GM18858 (cell line): ENCODE data around the gene TPSD1.
"Not testable (repeated sequence)": the region's sequence is repeated elsewhere in the genome, so short reads cannot be mapped to it uniquely, and the experiment has no call there.

Experiments used
- ATAC-seq: cut with Tn5 transposase; IDR thresholded peaks from one replicate; pipeline ENCODE4 v1.9.1; 2021; ENCODE audit not compliant: unreplicated experiment

The TPSD1 gene

DNA sequence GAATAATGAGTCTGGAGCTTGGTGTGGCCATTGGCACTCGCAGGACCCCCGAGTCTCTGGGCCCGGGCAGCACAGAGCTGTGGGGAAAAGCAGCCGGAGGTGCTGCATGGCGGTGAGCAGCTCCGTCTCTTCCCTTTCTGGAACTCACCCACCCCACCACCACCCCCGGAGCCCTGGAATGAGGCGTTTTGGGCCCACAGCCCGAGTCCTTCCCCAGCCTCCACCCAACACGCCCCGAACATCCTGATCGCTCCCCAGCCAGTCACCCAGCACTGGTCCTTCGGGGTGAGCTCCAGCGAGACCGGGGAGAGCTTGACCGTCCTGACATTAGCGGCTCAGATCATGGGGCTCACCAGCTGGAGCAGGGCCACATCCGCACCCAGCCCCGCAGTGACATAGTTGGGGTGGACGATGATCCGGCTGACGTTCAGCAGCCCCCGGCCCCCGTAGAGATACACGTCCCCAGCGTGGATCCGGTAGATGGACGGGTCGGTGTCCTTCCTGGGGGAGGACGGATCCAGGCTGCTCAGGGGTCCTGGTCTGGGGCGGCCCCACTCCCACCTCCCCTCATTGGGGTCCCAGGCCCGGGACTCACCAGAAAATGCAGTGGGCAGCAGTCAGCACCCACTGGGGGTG is 6.5 kb downstream of the TPSD1 start:
- no peak for ATAC-seq

DNA sequence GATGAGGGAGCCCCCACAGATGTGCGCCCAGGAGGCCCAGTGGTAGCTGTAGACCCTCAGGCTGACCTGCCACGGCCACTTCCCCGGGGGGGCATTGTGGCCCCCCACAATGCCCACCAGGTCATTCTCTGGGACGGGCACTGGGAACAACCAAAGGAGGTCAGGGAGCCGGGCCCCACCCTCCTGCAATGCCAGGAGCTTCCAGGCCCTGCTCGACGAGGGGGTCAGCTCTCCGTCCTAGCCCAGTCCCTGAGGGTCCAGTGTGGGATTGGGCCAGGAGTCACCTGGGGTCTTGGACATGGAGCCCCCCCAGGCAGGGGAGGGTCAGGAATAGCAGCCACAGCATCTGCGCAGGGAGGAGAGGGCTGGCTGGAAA is 7.0 kb downstream of the TPSD1 start:
- no peak for ATAC-seq

DNA sequence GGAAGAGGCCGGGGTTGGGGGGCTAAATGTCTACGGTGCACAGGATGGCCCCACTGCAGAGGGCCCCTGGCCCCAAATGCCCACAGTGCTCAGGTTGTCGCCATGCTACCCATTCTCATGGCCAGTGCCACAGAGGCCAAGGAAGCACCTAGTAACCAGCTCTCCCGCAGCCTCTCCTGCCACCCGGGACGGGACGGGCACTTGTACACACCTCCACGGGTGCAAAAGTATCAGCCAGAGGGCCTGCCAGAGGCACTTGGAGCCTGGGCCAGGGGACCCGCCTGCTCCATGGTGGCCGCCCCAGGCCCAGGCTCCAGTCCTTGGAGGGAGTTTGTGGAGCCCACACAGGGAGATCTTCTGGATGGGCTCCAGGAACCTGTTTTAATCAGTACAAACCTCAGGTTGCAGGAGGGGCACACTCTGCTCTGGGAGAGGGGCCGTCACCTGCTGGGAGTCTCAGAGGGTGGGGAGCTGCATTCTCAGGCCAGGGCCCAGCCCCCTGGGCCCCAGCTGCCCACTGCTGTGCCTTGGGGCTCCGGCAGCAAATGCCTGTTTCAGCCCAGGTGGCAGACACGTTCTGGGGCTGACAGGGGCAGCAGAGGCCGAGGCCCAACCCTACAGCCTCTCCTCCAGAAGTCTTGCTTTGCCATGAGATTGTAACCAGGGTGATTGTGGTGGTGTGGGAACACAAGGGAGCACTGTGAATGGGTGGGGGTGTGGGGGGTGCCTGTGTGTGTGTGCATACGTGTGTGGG is 7.9 kb downstream of the TPSD1 start:
- no peak for ATAC-seq

DNA sequence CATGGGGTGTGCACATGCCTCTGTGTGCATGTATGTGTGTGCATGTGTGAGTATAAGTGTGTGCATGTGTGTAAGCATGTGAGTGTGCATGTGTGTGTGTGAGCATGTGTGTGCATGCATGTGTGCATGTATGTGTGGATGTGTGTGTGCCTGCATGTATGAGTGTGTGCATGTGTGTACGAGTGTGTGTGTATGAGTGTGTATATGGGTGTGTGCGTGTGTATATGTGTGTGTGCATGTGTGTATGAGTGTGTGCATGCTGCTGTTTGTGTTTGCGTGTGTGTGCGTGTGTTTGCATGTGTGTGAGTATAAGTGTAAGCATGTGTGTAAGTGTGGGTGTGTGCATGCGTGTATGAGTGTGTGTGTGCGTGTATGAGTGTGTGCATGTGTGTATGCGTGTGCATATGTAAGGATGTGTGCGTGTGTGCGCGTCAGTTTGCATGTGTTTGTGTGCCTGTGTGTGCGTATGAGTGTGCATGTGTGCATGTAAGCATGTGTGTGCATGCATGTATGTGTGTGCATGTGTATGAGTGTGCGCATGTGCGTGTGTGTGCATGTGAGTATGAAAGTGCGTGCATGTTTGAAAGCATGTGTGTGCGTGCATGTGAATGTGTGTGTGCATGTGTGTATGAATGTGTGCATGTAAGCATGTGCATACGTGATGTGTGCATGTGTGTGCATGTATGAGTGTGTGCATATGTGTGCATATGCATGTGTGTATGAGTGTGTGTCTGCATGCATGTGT is 8.6 kb downstream of the TPSD1 start:
- no peak for ATAC-seq

DNA sequence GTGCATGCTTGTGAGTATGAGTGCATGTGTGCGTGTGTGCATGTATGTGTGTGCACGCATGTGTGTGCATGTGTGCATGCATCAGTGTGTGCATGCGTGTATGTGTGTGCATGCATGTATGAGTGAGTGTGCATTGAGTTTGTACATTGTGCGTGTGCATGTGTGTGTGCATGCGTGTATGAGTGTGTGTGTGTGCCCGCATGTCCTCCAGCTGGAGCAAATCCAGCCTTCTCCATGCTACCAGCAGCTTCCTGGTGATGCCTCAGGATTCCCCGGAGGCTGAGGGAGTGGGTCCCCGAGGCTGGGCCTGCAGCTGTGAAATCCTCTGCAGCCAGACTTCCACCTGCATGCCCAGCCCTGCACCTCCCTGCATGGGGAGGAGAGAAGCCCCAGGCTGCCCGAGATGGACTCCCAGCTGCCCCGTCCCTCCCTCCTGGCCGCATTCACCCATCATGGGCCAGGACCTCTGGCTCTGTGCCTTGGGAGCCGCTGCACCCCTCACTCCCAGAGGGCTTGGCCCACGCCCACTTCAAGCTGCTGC is 9.3 kb downstream of the TPSD1 start:
- no peak for ATAC-seq

DNA sequence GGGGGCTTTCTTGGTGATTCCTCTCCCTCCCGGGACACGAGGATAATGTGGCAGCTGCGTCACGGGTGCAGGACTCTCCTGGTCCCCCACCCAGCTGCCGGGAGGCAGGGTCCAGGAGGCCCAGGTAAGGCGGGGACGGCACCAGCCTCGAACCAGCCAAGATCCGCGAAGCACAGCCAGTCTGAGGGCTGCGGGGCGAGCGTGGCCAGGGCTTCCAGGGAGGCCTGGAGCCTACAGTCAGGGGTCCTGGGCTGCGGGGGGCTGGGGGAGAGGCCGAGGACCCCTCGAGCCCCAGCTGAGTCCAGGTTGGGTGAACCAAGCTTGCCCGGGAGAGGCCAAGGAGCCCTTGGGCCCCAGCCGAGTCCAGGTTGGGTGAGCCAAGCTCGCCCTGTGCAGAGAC is 10.0 kb downstream of the TPSD1 start:
- no peak for ATAC-seq

DNA sequence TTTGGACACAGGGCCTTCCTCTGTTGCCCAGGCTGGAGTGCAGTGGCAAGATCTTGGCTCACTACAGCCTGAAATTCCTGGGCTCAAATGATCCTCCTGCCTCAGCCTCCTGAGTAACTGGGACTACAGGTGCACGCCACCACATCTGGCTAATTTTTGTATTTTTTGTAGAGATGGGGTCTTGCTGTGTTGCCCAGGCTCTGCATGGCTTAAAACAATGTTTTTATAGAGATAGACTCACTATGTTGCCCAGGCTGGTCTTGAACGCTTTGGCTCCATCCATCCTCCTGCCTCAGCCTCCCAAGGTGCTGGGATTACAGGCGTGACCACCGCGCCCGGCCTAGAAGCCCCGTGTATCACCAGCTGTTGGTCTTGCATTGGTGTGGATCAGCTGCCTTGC is 13.5 kb downstream of the TPSD1 start:
- ATAC-seq: not testable (repeated sequence)

DNA sequence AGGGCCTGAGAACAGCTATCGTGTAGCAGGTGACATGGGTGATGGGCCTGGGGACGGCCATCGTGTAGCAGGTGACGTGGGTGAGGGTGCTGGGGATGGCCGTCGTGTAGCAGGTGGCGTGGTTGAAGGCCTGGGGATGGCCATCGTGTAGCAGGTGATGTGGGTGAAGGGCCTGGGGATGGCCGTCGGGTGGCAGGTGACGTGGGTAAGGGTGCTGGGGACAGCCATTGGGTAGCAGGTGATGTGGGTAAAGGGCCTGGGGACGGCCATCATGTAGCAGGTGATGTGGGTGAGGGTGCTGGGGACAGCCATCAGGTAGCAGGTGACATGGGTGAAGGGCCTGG is 15.5 kb downstream of the TPSD1 start:
- ATAC-seq: no peak

DNA sequence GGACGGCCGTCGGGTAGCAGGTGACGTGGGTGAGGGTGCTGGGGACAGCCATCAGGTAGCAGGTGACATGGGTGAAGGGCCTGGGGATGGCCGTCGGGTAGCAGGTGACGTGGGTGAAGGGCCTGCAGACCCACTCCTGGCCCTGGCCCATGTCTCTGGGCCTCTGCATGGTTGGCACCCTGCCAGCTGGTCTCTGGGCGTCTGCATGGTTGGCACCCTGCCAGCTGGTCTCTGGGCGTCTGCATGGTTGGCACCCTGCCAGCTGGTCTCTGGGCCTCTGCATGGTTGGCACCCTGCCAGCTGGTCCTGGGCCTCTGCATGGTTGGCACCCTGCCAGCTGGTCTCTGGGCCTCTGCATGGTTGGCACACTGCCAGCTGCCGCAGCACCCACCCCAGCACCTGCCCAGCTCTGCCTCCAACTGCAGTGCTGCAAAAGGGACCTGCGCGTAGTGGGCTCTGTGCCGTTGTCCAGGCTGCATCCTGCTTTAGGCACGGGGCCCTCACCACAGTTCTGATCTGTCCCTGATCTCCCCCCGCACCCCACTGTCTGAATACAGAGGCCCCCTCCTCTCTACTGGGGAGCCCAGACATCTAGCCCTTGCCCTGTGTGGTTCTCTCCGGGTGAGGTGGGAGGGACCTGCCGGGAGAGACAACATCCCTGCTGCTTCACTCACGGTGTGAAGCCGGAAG is 16.0 kb downstream of the TPSD1 start:
- ATAC-seq: not testable (repeated sequence)

DNA sequence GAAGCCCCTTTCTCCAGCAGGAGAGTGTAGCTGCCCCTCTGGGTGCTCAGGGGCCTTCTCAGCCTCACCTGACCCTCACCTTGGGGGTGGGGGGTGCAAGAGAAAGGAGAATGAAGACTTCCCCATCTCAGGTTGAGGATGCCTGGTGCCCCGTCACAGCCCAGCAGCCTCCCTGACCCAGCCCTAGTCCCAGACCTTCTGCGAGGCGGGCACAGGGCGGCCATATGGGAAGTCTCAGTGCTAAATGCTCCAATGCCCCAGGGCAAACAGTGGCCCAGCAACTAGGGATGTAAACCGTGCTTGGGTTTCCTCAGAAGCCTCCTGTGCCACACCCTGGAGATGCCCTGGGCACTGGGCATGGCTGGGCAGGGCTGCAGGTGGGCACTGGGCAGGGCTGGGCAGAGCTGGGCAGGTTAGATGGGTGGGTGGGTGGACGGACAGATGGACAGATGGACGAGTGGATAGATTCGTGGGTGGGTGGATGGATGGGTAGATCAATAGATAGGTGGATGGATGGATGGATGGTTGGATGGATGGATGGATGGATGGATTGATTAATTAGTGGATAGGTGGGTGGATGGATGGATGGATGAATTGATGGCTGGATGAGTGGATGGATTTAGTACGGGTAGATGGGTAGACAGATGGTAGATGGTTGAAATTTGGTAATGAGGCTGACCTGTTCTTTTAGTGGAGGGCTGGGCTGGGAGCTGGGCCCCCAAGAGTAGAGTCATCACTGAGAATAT is 16.8 kb downstream of the TPSD1 start:
- ATAC-seq: no peak

DNA sequence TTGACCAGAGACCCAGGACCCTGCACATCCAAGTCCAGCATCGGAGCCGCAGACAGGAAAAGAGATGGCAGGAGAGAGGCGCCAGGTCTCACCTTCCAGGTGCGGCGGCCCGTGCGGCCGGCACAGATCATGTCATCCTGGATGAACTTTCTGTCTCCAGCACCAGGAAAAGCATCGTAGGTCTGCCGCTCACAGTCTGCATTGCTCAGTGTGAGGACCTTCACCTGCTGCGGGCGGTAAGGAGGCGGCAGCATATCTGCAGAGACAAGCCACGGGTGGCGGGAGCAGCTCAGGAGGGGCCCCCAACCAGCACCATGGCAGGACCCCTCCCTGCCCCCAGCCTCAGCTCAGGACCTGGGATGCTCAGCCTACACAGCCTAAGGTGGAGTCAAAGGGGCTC is 17.9 kb downstream of the TPSD1 start:
- ATAC-seq: no peak

DNA sequence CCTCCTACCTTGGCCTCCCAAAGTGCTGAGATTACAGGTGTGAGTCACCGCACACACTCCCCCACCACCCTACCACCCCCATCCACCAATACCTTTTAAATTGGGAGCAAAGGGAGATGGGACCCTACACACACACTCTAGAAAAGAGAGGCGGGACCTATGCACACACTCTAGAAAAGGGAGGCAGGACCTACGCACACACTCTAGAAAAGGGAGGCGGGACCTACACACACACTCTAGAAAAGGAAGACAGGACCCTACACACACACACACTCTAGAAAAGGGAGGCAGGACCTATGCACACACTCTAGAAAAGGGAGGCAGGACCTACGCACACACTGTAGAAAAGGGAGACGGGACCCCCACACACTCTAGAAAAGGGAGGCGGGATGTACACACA is 18.9 kb downstream of the TPSD1 start:
- no peak for ATAC-seq

DNA sequence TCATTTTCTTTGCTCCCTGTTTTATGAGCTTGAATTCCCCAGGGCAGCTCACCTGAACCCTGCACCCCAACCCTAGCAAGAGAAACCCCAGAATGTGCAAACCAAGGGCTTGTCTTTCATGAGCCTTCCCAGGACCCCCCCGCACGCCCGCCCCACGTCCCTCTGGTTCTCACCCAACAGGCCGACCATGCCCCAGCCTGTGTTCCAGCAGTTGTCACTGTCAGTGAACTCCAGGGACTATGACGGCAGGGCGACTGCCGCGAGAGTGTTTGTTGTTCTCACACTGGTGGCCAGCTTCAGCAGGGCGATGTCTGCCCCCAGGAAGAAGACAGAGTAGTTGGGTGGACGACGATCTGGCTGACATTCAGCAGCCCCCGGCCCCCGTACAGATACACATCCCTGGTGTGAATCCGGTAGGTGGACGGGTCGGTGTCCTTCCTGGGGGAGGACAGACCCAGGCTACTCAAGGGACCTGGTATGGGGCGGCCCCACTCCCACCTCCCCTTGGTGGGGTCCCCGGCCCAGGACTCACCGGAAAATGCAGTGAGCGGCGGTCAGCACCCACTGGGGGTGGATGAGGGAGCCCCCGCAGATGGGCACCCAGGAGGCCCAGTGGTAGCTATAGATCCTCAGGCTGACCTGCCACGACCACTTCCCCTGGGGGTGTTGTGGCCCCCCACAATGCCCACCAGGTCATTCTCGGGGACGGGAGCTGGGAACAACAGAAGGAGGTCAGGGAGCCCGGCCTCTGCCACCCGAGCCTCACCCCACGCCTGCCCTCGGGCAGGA is 20.1 kb downstream of the TPSD1 start:
- no peak for ATAC-seq

DNA sequence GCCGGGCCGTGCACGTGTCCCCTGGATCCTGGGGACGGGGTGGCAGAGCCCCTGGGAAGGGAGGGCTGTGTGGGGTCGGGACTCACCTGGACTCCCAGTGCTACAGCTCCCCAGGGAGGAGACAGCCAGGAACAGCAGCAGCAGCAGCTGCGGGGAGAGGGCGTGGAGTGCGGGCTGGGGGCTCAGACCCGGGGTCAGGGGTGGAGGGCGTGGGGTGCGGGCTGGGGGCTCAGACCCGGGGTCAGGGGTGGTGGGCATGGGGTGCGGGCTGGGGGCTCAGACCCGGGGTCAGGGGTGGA is 20.7 kb downstream of the TPSD1 start:
- ATAC-seq: no peak

DNA sequence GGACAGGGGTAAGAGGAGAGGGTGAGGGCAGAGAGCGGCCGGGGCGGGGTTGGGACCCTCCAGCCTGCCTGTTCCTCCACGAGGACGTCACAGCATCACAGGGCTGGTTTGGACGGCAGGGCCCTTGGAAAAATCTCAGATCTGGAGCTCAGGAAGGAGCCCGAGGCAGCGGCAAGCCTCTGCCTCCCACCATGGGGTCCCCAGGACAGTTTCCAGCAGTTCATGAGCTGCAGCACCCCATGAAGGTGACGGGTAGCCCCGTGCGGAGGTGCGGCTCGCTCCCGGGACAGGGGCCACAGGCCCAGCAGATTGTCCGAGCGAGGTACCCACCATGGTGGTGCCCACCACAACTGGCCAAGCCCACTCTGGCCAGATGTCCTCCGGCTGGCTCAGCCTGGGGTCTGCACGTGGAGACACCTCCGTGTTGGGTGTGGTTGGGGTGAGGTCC is 21.3 kb downstream of the TPSD1 start:
- no peak for ATAC-seq

DNA sequence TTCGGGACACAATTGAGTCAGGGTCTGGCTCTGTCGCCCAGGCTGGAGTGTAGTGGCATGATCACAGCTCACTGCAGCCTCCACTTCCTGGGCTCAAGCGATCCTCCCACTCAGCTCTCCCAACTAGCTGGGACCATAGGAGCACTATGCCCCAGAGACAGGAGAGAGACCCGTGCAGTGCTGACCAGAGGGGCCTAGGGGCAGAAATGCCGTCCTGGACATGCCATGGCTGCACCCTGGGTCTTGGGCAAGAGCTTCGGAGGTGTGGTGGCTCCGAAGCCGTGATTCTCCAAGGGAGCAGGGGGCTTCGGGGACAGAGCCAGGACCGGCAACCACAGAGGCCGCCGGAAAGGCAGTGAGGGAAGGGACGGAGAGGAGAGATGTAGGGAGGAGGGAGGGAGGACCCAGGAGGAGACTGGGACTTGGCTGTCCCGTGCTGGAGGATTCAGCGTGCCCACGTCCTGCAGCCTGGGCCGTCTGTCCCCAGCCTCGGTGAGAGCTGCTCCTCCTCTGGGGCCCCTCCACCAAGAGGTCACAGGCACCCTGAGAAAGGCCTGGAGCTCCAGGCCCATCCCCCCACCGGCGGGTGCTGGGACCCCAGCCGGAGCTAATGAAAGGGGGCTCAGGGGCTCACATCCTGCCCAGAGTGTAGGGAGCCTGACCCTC is 21.9 kb downstream of the TPSD1 start:
- no peak for ATAC-seq

DNA sequence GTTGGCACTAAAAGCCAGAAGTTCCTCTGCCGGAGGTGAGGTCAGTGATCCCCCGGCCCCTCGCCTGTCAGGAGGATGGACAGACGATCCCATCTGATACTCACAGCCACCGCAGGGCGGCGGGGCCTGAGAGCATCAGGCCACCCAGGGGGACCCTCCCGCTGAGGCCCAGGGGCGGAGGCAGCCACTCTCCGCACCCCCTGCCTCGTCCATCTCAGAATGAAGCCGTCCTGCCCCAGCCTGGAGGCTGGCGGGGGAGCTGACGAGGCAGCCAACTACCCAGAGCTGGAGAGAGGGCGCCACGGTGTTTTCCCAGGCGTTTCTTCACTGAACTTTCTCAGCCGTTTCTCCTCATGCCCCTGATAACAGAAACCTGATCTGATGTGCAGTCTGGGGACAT is 22.6 kb downstream of the TPSD1 start:
- no peak for ATAC-seq

DNA sequence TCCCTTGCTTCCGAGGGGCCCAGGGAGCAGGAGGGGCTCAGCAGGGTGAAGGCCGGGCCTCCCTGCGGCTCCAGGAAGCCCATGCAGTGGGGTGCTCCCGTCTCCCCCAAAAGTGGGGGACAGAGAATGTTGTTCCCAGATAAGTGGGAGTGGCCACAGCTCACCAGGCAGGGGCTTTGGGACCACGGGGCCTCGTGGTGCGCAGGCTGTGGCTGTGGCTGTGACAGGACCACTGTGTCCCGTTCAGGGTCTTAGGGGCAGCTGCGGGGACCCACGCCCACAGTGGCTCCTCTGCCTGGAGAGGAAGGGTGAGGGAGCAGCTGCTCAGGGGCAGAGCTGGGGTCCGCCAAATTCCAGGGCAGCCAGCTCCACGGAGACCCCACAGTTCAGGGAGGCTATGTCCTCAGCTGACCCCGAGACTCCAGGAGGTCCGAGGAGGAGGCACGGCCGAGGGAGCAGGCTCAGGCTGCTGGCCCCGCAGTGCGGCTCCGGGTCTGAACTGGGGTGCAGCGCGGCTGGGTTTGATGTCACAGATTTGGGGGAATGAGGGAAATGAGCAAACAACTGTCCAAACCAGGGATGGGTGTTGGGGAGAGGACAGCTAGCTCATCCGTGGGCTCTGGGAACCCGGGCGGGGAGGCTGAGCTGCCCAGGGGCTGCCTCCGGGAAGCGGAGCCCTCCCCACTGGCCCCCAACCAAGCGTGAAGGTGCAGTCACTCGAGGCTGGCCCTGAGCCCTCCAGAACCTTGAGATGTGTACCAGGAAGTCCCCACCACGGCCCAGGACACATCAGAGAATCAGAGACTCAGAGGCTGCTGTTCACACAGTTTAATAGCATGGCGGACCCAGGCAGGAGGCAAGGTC is 23.4 kb downstream of the TPSD1 start:
- ATAC-seq: no peak
